Endodermal cell (in vitro differentiated cells): Measurements from ENCODE around the gene SACS. TPM values are rescaled to one million over a fixed set of nuclear protein-coding genes. Genes with fewer than 3 reads are reported as not detected.
A peak's percentile ranks its signal among the peaks of the same experiment; 100 is the strongest.
"Not testable (repeated sequence)": the region's sequence is repeated elsewhere in the genome, so short reads cannot be mapped to it uniquely, and the experiment has no call there.

Experiments
- DNase-seq: peaks from one replicate; pipeline ENCODE4 v3.0.0-alpha.2; 2017
- H3K27ac ChIP-seq: 2 replicates; pipeline ENCODE4 v1.5.1; 2013; ENCODE audit warnings: mild to moderate bottlenecking, low read depth, low read length, moderate library complexity
- H3K27me3 ChIP-seq: 2 replicates; pipeline ENCODE4 v1.6.1; 2013; ENCODE audit warnings: mild to moderate bottlenecking, low read length, moderate library complexity; ENCODE audit not compliant: insufficient read depth, control insufficient read depth, poor library complexity, severe bottlenecking
- H3K36me3 ChIP-seq: 2 replicates; pipeline ENCODE4 v1.7.0; 2013; ENCODE audit warnings: mild to moderate bottlenecking, low read length, moderate library complexity; ENCODE audit not compliant: control insufficient read depth, insufficient read depth
- H3K4me1 ChIP-seq: one replicate; pipeline ENCODE4 v1.7.0; 2013; ENCODE audit warnings: low read length; ENCODE audit not compliant: control insufficient read depth, insufficient read depth
- H3K4me3 ChIP-seq: 2 replicates; pipeline ENCODE4 v1.5.1; 2013; ENCODE audit warnings: mild to moderate bottlenecking, low read length, moderate library complexity
- H3K9ac ChIP-seq: 2 replicates; pipeline ENCODE4 v1.6.1; 2013; ENCODE audit warnings: mild to moderate bottlenecking, low read length, moderate library complexity; ENCODE audit not compliant: poor library complexity, severe bottlenecking; ENCODE audit errors: extremely low read depth
- H3K9me3 ChIP-seq: 2 replicates; pipeline ENCODE4 v1.6.1; 2013; ENCODE audit warnings: mild to moderate bottlenecking, low read length, moderate library complexity; ENCODE audit not compliant: control insufficient read depth
- H3K27ac Mint-ChIP-seq: 2 replicates; pipeline ENCODE4 v1.8.0; 2020; ENCODE audit warnings: mixed read lengths
- H3K27me3 Mint-ChIP-seq: 2 replicates; pipeline ENCODE4 v1.8.0; 2021; ENCODE audit warnings: mild to moderate bottlenecking, mixed read lengths; ENCODE audit not compliant: insufficient read depth
- H3K36me3 Mint-ChIP-seq: 2 replicates; pipeline ENCODE4 v1.8.0; 2020; ENCODE audit warnings: low read depth, mixed read lengths
- H3K4me1 Mint-ChIP-seq: 2 replicates; pipeline ENCODE4 v1.8.0; 2020; ENCODE audit warnings: mixed read lengths
- H3K4me3 Mint-ChIP-seq: 2 replicates; pipeline ENCODE4 v1.8.0; 2020; ENCODE audit warnings: mild to moderate bottlenecking, moderate library complexity, mixed read lengths
- H3K9me3 Mint-ChIP-seq: 2 replicates; pipeline ENCODE4 v1.8.0; 2020; ENCODE audit warnings: mild to moderate bottlenecking, mixed read lengths
- CTCF ChIP-seq: fragments of 200-600 bp; sonication (generic); conservative IDR thresholded peaks from 2 replicates; pipeline ENCODE4 v1.5.0; 2021; ENCODE audit warnings: antibody characterized with exemption, mild to moderate bottlenecking
- WGBS, 2 experiments: methylation state at CpG; one replicate each; pipeline versions ENCODE4 v1.1.5 to v1.1.7; 2013; ENCODE audit warnings: missing lambda C conversion rate in 2 of 2, mixed read lengths in 1 of 2; ENCODE audit not compliant: insufficient coverage in 1 of 2, insufficient read length in 1 of 2; 5-methylcytosine and 5-hydroxymethylcytosine counted together
- total RNA-seq, 2 donors: library from RNA; stranded (reverse); fragmentation: NEBNext Ultra II Directional in 1 of 2; extraction: Animal tissue kit (Norgen Biotek cat#: 25700) in 1 of 2; gene quantifications; 2 replicates in 1 of 2; 3 replicates in 1 of 2; pipeline ENCODE4 v1.2.1, GENCODE V29; 2021

SACS gene
- total RNA-seq, 2 donors from 2014 or later: 17.6 to 22.3 TPM

- H3K4me1 ChIP-seq: no peaks in the 10 kb centered on the region
- no peaks in the 10 kb centered on the region for H3K36me3 Mint-ChIP-seq
- H3K4me3 Mint-ChIP-seq: no peak overlapping the region
- no peak overlapping the region for H3K27ac Mint-ChIP-seq
- no peaks in the 10 kb centered on the region for H3K27me3 Mint-ChIP-seq
- DNase-seq: no peak
- H3K36me3 ChIP-seq: no peaks in the 10 kb centered on the region
- H3K27ac ChIP-seq: no peak overlapping the region
- H3K9me3 ChIP-seq: no peaks in the 10 kb centered on the region
- WGBS, 2 experiments: 95% methylated on average over 5 of the region's 5 CpGs; no CpG with 5 or more reads in 1 of the 2 experiments
- no peak overlapping the region for H3K9ac ChIP-seq
- no peak overlapping the region for H3K4me3 ChIP-seq
- no peaks in the 10 kb centered on the region for H3K27me3 ChIP-seq
- no peak for TF ChIP-seq CTCF
- H3K9me3 Mint-ChIP-seq: peaks cover 9% of the 10 kb centered on the region
- no peaks in the 10 kb centered on the region for H3K4me1 Mint-ChIP-seq
These were observed 25.5 kb downstream of the SACS start for GRCh38 chr13:23408026-23408425.

- not testable (repeated sequence) for H3K27ac ChIP-seq, H3K4me3 ChIP-seq, H3K27me3 ChIP-seq, H3K4me1 ChIP-seq, H3K9ac ChIP-seq, H3K27me3 Mint-ChIP-seq, H3K4me3 Mint-ChIP-seq, H3K36me3 Mint-ChIP-seq, H3K4me1 Mint-ChIP-seq, H3K36me3 ChIP-seq, H3K27ac Mint-ChIP-seq, DNase-seq
- 91 to 92% methylated on average over 2 of the region's 2 CpGs for WGBS, 2 experiments
- H3K9me3 Mint-ChIP-seq: peaks cover 26% of the 10 kb centered on the region
- H3K9me3 ChIP-seq: peaks cover 14% of the 10 kb centered on the region
These were observed 32.3 kb downstream of the SACS start for GRCh38 chr13:23401156-23401555.

GRCh38 chr13:23399347-23399746 lies 34.2 kb downstream of the SACS start:
- DNase-seq: peak; percentile 78
- TF ChIP-seq CTCF: peak; percentile 17
- Mint-ChIP-seq H3K4me3 (no peak overlapping the region), H3K27me3 (no peaks in the 10 kb centered on the region), H3K9me3 (peaks cover 25% of the 10 kb centered on the region), H3K4me1 (no peaks in the 10 kb centered on the region), H3K27ac (peak overlapping the region; percentile 13), H3K36me3 (peaks cover 5% of the 10 kb centered on the region)
- Histone ChIP-seq H3K27ac (no peak overlapping the region), H3K9ac (no peak overlapping the region), H3K36me3 (no peaks in the 10 kb centered on the region), H3K4me3 (no peak overlapping the region), H3K4me1 (no peaks in the 10 kb centered on the region), H3K9me3 (peaks cover 14% of the 10 kb centered on the region), H3K27me3 (no peaks in the 10 kb centered on the region)
- WGBS, 2 experiments: 80 to 83% methylated on average over 2 to 6 of the region's 6 CpGs

- H3K4me3 Mint-ChIP-seq: no peak overlapping the region
- H3K36me3 Mint-ChIP-seq: peaks cover 5% of the 10 kb centered on the region
- H3K27ac ChIP-seq: no peak overlapping the region
- H3K4me1 ChIP-seq: no peaks in the 10 kb centered on the region
- no peaks in the 10 kb centered on the region for H3K27me3 ChIP-seq
- DNase-seq: no peak
- H3K4me3 ChIP-seq: no peak overlapping the region
- no peaks in the 10 kb centered on the region for H3K27me3 Mint-ChIP-seq
- WGBS, 2 experiments: 87 to 91% methylated on average over 3 to 4 of the region's 4 CpGs
- no peaks in the 10 kb centered on the region for H3K4me1 Mint-ChIP-seq
- TF ChIP-seq CTCF: no peak
- H3K9ac ChIP-seq: no peak overlapping the region
- H3K9me3 ChIP-seq: peaks cover 10% of the 10 kb centered on the region
- no peak overlapping the region for H3K27ac Mint-ChIP-seq
- H3K36me3 ChIP-seq: no peaks in the 10 kb centered on the region
- H3K9me3 Mint-ChIP-seq: peaks cover 17% of the 10 kb centered on the region
These were observed 38.7 kb downstream of the SACS start for GRCh38 chr13:23394821-23395220.
